DMS 273 treated with DMSO at 0.1 percent for 48 hours (cell line): ENCODE results near the gene CIAO2A.
"Not testable (repeated sequence)": the region's sequence is repeated elsewhere in the genome, so short reads cannot be mapped to it uniquely, and the experiment has no call there.

Experiments used
- DNase-seq: peaks from one replicate; lab custom pipeline; 2025; lab: John Stamatoyannopoulos, UW

CIAO2A gene

DNA sequence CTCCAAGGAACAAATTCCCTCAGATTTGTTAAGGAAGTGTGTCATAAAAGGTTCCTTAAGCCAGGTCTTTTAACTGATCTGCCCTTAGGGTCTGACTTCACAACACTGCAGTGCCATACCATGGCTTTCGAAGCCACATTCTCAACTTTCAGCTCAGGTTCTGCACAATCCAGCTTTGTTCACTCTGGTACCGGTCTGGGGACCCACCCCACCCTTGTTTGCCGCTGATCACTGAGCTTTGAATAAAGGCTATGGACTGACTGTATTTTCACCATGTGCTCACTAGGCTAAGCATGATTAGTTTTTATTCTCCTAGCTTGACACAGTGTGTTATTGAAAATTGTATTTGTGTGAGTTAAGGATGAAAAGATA lies 18.0 kb upstream of the CIAO2A start:
- DNase-seq: no peak

DNA sequence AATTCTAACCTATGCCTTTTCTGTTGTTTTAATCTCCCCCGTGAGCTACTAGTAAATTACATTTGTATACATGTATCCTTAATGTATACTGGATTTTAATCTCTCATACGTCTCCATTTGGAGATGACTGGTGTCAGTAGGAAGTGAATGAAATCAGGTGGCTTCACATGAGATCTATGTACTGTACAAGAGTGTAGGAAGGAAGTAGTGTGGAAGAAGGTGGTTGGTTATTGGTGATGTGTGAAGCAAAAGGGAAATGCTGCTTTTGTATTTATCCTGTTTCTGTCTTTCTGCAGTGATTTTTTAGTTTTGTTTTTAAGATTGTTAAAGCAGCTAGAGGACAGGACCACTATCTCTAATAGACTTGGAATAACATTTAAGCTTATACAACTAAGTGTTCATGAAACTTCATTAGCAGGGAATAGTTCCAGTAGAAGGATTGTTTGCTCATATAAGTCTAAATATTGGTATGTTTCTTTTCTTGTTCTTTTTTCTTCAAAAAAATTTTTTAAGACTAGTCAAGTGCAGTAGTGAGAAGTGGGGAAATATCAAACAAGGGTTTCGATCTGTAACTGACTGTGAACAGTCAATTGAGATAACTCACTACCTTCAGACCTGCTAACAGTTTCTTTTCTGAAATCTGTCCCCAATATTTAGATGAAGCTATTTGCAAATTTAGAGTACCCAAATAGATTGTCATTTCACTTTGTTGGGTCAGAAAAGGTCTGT lies 17.5 kb upstream of the CIAO2A start:
- DNase-seq: no peak

DNA sequence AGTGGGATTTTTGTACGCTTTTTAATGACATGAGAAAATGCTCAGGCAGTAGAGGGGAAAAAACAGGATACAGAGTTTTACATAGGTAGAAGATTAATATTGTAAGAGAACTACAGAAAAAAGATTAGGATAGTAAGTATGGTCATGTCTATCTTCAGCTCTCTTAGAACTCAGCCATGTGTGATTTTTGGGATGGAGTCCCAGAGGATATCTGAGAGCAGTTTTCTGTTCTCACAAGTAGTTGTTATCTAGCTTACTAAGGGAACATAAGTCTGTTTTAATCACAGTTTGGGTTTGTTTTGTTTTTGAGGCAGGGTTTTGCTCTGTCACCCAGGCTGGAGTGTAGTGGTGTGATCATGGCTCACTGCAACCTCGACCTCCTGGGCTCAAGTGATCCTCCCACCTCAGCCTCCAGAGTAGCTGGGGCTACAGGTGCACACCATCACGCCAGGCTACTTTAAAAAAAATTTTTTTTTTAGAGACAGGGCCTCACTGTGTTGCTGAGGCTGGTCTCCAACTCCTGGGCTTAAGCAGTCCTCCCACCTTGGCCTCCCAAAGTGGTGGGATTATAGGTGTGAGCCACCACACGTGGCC lies 16.6 kb upstream of the CIAO2A start:
- DNase-seq: not testable (repeated sequence)

DNA sequence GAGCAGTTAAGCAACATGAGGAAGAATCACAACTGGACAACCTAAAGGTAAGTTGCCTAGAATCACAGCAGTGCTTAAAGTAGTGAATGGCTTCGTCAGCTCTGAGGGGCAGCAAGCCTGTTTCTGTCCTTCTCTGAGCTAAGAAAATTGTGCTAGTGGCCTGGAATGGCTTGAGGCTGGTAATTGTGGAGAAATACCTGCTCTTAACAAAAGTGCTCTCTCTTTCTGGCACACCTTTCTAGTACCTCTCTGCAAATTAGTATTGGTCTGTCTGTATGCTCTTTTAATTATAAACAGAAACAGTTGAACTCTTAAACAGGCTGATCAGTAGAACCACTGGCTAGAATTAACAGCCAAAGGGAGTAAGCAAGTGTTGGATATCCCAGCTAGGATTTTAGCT lies 13.7 kb upstream of the CIAO2A start:
- no peak for DNase-seq

DNA sequence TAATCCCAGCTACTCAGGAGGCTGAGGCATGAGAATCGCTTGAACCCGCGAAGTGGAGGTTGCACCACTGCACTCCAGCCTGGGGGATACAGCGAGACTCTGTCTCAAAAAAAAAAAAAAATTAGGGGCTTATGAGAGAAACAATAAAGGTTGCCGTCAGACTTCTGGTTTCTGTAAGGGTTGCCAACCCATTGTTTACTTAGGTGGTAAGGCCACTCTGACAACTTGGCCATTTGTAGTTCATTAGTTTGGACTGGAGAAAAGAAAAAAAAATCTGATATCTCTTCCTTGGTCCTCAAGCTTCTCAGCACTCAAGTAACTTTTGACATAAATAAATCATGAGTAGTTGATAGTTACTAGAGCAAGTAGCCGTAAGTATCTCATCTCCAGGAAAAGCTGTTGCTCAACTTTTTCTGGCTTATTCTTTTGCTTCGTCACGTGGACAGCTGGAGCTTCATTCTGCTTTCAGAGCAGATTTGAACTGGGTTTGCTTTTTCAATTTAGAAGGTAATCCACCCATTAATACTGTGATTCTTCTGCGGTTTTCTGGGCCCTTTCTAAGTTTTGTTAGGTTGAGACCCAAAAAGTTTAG lies 11.6 kb upstream of the CIAO2A start:
- DNase-seq: no peak

DNA sequence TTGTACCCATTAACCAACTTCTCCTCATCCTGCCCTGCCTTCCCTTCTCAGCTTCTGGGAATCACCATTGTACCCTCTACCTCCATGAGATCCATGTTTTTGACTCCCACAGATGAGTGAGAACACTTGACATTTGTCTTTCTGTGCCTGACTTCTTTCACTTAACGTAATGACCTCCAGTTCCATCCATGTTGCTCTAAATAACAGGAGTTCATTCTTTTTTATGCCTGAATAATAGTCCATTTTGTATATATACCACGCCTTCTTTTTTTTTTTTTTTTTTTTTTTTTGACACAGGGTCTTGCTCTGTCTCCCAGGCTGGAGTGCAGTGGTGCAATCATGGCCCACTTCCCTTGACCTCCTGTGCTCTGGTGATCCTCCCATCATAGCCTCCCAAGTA lies 8.9 kb upstream of the CIAO2A start:
- no peak for DNase-seq

DNA sequence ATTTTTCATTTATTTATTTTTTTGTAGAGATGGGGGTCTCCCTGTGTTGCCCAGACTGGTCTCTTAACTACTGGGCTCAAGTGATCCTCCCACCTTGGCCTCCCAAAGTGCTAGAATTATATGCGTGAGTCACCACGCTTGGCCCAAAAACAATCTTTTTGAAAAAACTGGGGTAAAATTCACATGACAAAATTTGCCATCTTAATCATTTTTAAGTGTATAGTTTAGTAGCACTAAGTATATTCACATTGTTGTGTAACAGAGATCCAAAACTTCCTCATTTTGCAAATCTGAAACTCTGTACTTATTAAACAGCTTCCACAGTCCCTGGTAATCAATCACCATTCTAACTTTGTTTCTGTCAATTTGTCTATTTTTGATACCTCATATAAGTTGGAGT lies 7.3 kb upstream of the CIAO2A start:
- DNase-seq: no peak

DNA sequence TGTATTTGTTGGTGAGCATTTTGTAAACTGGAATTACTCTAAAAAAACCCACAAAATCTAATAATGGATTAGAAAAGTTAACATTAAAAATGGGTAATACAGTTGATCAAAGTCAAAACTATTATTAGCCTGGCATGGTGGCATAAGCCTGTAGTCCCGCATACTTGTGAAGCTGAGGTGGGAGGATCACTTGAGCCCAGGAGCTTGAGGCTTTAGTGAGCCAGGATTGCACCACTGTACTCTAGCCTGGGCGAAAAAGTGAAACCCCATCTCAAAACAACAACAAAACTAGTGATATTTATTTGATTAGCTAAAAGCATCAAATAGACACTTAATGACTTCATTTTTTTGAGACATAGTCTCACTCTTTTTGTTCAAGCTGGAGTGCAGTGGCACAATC lies 5.7 kb upstream of the CIAO2A start:
- DNase-seq: no peak

DNA sequence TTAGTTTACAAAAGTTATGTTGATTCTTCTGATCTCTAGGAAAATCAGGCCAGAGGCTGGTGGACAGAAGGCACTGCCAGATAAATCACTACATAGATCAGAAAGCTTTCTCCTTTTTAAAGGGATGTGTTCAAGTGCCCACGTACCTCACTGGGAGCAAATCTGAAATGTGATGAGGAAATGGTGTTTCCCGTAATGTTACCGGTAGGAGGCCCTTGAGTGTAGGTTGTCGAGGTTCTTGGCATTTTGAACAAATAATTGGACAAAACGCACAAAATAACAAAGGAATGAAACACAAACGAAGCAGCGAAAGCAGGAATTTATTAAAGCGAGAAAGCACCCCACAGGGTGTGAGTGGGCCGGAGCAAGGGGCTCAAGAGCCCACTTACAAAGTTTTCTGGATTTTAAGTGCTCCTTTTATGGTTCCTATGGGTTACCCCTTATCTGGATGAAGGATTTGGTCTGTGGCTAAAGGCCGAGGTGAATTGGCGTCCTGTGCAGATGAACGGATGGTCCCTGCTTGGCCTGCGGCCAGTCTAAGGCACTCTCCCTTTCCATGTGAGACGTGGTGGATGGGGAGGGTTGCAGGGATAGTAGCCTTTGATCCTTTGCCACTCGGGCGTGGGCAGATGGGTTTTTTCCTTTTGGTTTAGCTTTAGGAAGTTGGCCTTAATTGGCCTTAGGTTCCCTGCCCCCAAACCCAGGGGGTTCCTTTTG lies 3.2 kb upstream of the CIAO2A start:
- DNase-seq: peak; percentile 2

DNA sequence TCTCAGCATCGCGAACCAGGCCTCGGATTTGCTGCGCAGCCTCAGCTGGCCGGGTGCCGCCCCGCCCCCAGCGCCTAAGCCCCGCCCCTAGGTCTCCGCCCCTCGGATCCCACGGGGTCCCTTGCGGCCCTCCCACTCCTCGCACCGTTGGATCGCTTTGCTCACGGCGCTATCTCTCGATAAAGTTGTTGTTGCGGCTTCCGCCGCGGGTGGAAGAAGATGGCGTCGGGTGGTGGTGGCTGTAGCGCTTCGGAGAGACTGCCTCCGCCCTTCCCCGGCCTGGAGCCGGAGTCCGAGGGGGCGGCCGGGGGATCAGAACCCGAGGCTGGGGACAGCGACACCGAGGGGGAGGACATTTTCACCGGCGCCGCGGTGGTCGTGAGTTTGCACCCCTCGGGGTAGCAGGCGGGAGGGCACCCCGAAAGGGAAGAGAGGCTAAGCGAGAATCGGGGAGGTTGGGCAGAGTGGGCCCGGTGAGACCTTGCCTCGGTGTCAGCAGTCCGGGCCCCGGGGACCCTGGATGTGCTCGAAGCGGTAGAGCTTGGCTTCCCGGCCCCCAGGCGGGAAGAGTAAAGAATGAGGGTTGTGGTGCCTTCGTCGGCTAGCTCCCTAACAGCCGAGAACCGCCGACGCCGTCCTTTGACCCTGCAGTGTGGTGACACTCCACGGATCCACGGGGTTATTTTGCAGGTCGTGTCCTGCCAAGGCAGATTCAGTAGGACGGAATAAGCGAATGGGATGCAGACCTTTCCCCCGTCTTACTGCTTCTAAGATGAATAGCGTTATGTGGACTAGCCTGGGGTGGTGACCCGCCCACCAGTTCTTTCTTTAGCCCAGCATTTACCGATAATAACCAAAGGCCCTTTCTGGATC lies 2.4 kb upstream of the CIAO2A start, which contains the start of gene SNX1:
TSS of gene SNX1 (plus strand) at position 188 of the 873 bp plus-strand sequence. CDS start at position 220, 32 bp downstream.
- DNase-seq: peak; percentile 59

DNA sequence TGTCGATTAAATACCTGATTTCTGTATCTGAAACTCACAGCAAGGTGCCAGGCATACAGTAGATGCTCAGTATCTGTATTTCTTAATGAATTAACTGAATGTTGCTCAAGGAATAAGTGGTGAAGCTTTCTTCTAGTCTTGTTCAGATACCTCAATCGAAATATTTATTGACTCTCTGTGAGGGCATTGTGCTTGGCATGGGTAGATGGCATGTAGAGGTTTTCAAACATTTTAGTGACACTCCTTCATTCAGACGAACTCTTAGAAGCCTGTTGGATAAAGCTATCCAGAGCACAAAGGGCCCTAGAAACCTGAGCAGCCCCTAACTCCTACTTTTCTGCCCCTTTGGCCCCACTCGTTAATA lies 1.8 kb upstream of the CIAO2A start:
- DNase-seq: no peak

DNA sequence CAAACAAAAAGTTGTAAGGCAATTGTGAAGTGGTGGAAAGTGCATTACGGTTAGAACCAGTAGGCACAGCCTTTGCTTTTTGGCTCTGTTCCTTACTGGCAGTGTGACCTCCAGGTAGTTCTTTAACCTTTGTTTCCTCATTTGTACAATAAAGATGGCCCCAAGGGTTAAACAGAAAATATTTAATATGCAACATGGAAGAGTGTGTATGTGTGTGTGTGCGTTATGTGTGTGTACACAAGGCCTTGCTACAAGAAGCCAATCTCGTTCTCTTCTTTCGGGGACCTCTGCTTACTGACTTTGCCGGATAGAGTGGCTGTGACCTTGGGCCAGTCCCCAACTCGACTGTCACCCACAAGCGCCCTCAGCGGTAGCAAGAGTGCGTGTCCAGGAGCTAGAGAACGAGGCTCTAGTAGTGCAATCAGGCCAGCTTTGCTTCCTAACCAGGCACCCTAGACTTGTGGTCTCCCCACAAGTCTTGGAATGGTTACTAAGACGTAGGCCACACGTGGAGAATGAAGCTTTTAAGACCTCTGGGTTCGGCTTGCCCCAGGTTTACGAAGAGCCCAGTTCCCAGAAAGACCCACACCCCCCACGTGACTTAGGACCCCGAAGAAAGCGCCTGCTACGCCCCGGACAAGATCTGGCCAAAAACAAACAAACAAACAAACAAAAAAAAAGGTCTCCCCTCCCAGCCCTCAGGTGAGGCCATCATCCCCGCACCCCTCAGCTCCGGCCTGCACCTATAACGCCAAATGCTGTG lies 593 bp downstream of the CIAO2A start:
- peak; percentile 26 for DNase-seq

DNA sequence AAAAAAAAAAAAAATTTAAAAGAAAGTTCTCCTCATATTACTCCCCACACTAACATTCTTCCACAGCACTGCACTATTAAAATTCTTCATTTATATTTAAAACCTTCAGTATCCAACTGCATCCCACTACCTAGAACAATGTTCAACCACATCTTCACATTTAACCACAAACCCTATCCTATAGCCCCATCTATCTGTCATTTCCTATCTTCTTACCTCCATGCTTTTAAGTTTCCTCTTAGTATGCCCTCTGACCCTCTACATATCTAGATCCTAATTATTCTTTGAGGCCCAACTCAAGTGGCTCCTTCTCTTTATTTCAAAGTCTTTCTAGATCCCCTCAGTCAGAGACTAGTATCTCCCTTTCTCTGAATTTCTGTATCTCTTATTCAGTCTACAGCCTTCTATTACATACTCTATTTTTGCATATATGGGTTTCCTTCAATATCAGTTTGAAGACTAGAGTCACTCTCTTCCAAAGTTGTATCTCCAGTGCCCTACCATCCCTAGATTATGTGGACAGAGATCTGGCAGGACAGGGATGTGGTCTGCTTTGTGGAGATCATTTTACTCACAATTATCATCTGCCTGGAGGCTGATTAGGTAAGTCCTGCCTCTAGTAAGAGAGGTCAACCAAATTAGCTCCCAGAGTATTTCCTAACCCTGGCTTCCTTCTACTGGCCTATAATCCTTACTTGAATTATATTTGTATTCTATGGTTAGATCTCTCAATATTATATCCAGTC lies 1.4 kb downstream of the CIAO2A start:
- DNase-seq: no peak

DNA sequence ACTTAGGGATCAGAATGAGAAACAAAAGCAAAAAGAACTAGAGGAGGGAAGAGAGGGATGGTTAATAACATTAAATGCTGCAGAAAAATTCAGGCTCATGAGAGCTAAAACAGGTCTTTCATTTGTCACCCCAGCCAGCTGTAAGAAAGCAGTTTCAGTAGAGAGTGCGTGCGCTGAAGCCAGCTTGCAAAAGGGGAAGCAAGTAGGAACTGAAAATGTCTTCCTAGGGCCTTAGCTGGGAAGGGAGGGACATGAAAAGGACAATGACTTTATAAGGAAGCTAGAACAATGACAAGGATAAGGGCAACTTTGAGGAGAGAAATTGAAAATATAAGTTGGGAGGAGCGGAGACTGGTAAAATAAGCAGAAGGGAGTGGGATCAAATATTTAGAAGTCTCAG lies 3.1 kb downstream of the CIAO2A start:
- DNase-seq: no peak

DNA sequence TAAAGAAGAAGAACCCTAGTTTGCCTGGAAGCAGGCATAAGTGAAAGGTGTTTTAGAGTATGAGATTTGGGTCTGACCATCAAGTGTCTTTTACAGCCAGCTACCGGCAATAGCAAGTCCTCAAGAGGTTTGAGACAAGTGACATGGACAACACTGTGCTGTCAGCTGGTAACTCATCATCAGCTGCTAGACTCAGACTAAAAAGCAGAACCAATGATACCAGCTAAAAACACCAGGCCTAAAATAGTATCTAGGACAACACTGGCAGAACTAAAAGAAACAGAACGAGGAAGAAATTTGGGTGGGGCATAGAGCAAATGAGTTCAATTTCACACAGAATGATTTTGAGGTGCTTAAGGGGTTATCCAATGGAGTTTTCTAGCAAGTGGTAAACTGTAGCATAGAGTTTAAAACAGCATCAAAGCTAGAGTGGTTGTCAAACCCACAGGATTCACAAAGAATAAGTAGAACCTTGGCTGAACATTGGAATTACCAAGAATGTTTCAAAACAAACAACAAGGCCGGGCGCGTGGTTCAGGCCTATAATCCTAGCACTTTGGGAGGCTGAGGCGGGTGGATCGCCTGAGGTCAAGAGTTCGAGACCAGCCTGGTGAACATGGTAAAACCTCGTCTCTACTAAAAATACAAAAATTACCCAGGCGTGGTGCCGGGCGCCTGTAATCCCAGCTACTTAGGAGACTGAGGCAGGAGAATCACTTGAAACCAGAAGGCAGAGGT lies 3.9 kb downstream of the CIAO2A start:
- no peak for DNase-seq

DNA sequence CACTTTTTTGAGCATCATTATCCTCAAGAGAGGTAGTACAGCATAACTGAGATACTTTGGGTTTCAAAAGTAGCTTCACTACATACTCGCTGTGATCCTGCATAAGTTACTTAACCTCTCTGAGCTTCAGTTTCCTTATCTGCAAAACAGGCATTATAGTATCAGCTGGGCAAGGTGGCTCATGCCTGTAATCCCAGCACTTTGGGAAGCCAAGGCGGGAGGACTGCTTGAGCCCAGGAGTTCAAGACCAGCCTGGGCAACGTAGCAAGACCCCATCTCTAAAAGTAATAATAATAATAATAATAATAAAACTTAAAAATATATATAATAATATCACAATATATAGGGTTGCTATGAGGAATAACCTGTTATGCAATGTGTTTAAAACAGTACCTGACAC lies 10.9 kb downstream of the CIAO2A start:
- DNase-seq: no peak

DNA sequence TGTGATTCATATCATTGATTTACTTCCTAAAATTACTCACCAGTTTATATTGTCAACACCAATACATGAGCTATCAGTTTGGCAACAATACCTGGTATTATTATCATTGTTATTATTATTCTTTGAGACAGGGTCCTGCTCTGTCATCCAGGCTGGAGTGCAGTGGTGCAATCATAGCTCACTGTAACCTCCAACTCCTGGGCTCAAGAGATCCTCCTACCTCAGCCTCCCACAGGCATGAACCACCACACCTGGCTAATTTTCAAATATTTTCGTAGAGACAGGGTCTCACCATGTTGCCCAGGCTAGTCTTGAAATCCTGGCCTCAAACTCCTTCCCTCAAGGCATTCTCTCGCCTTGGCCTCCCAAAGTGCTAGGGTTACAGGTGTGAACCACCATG lies 20.1 kb downstream of the CIAO2A start:
- not testable (repeated sequence) for DNase-seq

DNA sequence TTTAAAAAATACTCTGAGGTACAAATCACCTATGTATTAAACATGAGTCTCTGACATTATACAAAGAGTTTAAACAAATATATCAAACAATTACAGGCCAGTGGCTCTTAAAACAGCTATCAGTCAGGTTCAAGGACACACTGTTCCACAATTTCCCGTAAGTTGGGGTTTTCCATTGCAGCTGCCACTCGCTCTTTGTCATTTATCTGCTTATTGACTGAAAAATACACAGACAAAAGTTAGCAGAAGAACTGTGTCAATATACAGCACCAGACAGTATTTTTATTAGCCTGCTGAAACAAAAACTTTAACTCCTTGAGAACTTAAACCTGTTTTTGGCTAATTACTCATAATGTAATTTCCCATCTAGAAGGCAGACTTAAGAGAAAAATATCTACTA lies 20.8 kb downstream of the CIAO2A start:
- DNase-seq: no peak

DNA sequence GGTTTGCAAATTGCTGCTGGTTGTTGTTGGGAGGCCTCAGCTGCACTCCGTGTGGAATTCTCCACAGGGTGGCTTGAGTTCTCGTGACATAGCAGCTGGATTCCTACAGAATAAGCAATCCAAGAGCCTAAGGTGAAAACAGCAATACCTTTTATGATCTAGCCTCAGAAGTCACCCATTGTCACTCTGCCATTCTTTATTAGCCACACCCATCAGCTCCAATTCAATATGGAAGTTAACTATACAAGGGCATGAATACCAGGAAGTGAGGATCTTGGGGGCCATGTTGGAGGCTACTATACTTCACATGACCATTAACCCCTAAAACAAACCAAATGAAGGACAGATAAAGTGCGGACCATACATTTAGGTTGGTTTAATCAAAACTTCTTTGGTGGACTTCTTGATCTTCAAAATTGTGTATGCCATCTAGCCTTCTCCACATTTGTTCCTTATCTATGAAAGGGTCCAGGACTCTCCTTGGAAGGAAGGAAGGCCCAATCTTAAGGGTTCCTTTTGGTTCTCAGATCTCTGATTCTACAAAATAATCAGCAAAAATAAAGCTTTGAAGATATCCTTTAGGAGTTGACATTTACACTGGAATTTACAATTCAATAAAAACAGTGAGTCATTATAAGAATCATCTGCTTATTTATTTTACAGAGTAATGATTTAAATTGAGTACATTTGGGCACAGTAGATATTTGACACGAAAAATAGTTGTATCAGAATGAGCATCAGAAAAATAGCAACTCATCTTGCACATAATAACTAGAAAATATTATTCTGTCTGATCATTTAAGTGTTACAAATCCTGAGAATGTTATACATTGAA lies 21.5 kb downstream of the CIAO2A start:
- DNase-seq: no peak
